C4-2B (cell line): ENCODE data around the gene SLC43A3.

Experiments
- ZFX ChIP-seq: fragments of 450-650 bp; IDR thresholded peaks from 2 replicates; pipeline ENCODE4 v1.6.1; 2017
- TF ChIP-seq, protein P1 (sequence below): fragments of 450-650 bp; conservative IDR thresholded peaks from 2 replicates; pipeline ENCODE4 v1.5.1; 2017; ENCODE audit warnings: mild to moderate bottlenecking

DNA sequence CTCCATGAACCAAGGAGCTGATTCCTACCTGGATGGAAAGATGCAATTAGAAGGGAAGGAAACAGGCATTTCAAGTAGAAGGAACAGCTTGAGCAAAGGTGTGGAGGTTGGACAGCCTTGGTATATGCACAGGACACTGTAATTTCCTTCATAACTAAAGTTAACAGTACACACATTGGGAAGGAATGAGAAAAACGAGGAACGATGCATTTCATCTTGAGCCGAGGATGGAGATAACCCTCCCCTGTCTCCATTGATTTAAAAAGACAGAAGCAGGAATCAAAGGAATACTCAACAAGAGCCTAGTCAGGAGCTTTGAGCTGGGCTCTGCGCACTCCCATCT lies 34.2 kb downstream of the SLC43A3 start:
- TF ChIP-seq, protein P1, sequence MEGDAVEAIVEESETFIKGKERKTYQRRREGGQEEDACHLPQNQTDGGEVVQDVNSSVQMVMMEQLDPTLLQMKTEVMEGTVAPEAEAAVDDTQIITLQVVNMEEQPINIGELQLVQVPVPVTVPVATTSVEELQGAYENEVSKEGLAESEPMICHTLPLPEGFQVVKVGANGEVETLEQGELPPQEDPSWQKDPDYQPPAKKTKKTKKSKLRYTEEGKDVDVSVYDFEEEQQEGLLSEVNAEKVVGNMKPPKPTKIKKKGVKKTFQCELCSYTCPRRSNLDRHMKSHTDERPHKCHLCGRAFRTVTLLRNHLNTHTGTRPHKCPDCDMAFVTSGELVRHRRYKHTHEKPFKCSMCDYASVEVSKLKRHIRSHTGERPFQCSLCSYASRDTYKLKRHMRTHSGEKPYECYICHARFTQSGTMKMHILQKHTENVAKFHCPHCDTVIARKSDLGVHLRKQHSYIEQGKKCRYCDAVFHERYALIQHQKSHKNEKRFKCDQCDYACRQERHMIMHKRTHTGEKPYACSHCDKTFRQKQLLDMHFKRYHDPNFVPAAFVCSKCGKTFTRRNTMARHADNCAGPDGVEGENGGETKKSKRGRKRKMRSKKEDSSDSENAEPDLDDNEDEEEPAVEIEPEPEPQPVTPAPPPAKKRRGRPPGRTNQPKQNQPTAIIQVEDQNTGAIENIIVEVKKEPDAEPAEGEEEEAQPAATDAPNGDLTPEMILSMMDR = no peak
- no peak for TF ChIP-seq ZFX
